H9 (cell line): ENCODE data around the gene RILP. TPM values are rescaled to one million over a fixed set of nuclear protein-coding genes. Genes with fewer than 3 reads are reported as not detected.

ENCODE experiments used
- DNase-seq: peaks from one replicate; pipeline ENCODE4 v3.0.0-alpha.2; 2017
- H2AFZ ChIP-seq: one replicate; pipeline ENCODE4 v1.6.1; 2013; ENCODE audit warnings: mild to moderate bottlenecking, low read length, control low read depth, moderate library complexity
- H2AK5ac ChIP-seq: 2 replicates; pipeline ENCODE4 v1.6.1; 2013; ENCODE audit warnings: low read length, control low read depth, mixed read lengths; ENCODE audit not compliant: insufficient read length
- H2BK120ac ChIP-seq: one replicate; pipeline ENCODE4 v1.6.1; 2013; ENCODE audit warnings: low read depth, mild to moderate bottlenecking, low read length, control low read depth, inconsistent platforms; ENCODE audit not compliant: poor library complexity, severe bottlenecking
- H2BK12ac ChIP-seq: 2 replicates; pipeline ENCODE4 v1.6.1; 2013; ENCODE audit warnings: low read length, control low read depth, mixed read lengths, low read depth; ENCODE audit not compliant: insufficient read length
- H2BK15ac ChIP-seq: 2 replicates; pipeline ENCODE4 v1.6.1; 2013; ENCODE audit warnings: low read depth, low read length, control low read depth
- H2BK20ac ChIP-seq: one replicate; pipeline ENCODE4 v1.6.1; 2013; ENCODE audit warnings: low read depth, mild to moderate bottlenecking, low read length, control low read depth, inconsistent platforms; ENCODE audit not compliant: poor library complexity, severe bottlenecking
- H2BK5ac ChIP-seq: 2 replicates; pipeline ENCODE4 v1.6.1; 2013; ENCODE audit warnings: low read length, control low read depth, mixed read lengths; ENCODE audit not compliant: insufficient read length
- H3K14ac ChIP-seq: 2 replicates; pipeline ENCODE4 v1.6.1; 2013; ENCODE audit warnings: low read length, control low read depth; ENCODE audit not compliant: insufficient read depth
- H3K18ac ChIP-seq: 2 replicates; pipeline ENCODE4 v1.6.1; 2013; ENCODE audit warnings: low read depth, mild to moderate bottlenecking, mixed read lengths, low read length, control low read depth; ENCODE audit not compliant: insufficient read length
- H3K23ac ChIP-seq: 2 replicates; pipeline ENCODE4 v1.6.1; 2013; ENCODE audit warnings: low read length, control low read depth, mixed read lengths, low read depth; ENCODE audit not compliant: insufficient read length
- H3K23me2 ChIP-seq: 2 replicates; pipeline ENCODE4 v1.6.1; 2013; ENCODE audit warnings: low read depth, mild to moderate bottlenecking, mixed read lengths, low read length, control low read depth; ENCODE audit not compliant: insufficient read length, poor library complexity, severe bottlenecking
- H3K27ac ChIP-seq: 2 replicates; pipeline ENCODE4 v1.5.1; 2013; ENCODE audit warnings: low read length, control low read depth, mixed read lengths, low read depth; ENCODE audit not compliant: insufficient read length
- H3K27me3 ChIP-seq: 2 replicates; pipeline ENCODE4 v1.6.1; 2013; ENCODE audit warnings: low read length, control low read depth, inconsistent platforms; ENCODE audit not compliant: insufficient read depth
- H3K4ac ChIP-seq: 2 replicates; pipeline ENCODE4 v1.6.1; 2013; ENCODE audit warnings: low read depth, mild to moderate bottlenecking, control low read depth, inconsistent platforms, low read length, moderate library complexity
- H3K4me1 ChIP-seq: 2 replicates; pipeline ENCODE4 v1.6.1; 2013; ENCODE audit warnings: low read length, control low read depth, inconsistent platforms; ENCODE audit not compliant: insufficient read depth
- H3K4me2 ChIP-seq: 2 replicates; pipeline ENCODE4 v1.6.1; 2013; ENCODE audit warnings: low read length, control low read depth, mixed read lengths; ENCODE audit not compliant: insufficient read length, insufficient read depth
- H3K56ac ChIP-seq: 2 replicates; pipeline ENCODE4 v1.6.1; 2013; ENCODE audit warnings: low read depth, mild to moderate bottlenecking, mixed read lengths, low read length, control low read depth; ENCODE audit not compliant: insufficient read length
- H3K79me1 ChIP-seq: 2 replicates; pipeline ENCODE4 v1.6.1; 2013; ENCODE audit warnings: low read depth, mild to moderate bottlenecking, moderate library complexity, low read length, control low read depth, inconsistent platforms; ENCODE audit not compliant: insufficient read depth, poor library complexity, severe bottlenecking
- H3K79me2 ChIP-seq: 2 replicates; pipeline ENCODE4 v1.6.1; 2013; ENCODE audit warnings: low read length, control low read depth, inconsistent platforms; ENCODE audit not compliant: insufficient read depth
- H3K9ac ChIP-seq: 2 replicates; pipeline ENCODE4 v1.6.1; 2013; ENCODE audit warnings: low read length, control low read depth, mixed read lengths; ENCODE audit not compliant: insufficient read length; ENCODE audit errors: extremely low read depth
- H3K9me3 ChIP-seq: one replicate; pipeline ENCODE4 v1.6.1; 2013; ENCODE audit warnings: low read depth, low read length, inconsistent platforms; ENCODE audit not compliant: control insufficient read depth
- H3T11ph ChIP-seq: one replicate; pipeline ENCODE4 v1.6.1; 2013; ENCODE audit warnings: mild to moderate bottlenecking, low read length, control low read depth, inconsistent platforms
- H4K20me1 ChIP-seq: one replicate; pipeline ENCODE4 v1.6.1; 2013; ENCODE audit not compliant: control insufficient read depth, insufficient read length, insufficient read depth
- H4K5ac ChIP-seq: 2 replicates; pipeline ENCODE4 v1.6.1; 2013; ENCODE audit warnings: low read depth, mild to moderate bottlenecking, mixed read lengths, low read length, control low read depth; ENCODE audit not compliant: insufficient read length
- H4K8ac ChIP-seq: replicated peaks from 2 replicates; pipeline ENCODE4 v1.6.1; 2013; ENCODE audit warnings: low read length, control low read depth, mixed read lengths, low read depth; ENCODE audit not compliant: insufficient read length
- H4K91ac ChIP-seq: 2 replicates; pipeline ENCODE4 v1.6.1; 2013; ENCODE audit warnings: low read depth, mild to moderate bottlenecking, moderate library complexity, mixed read lengths, low read length, control low read depth; ENCODE audit not compliant: insufficient read length
- H3K27ac Mint-ChIP-seq, 3 experiments: 2 replicates in 2 of 3; 3 replicates in 1 of 3; pipeline ENCODE4 v1.8.0; 2020 to 2021; ENCODE audit warnings: mixed read lengths in 3 of 3, mild to moderate bottlenecking in 1 of 3, moderate library complexity in 1 of 3
- H3K27me3 Mint-ChIP-seq: 2 replicates; pipeline ENCODE4 v1.8.0; 2021; ENCODE audit warnings: low read depth, mild to moderate bottlenecking, moderate library complexity, mixed read lengths
- H3K36me3 Mint-ChIP-seq, 3 experiments: 2 replicates in 2 of 3; 3 replicates in 1 of 3; pipeline ENCODE4 v1.8.0; 2020 to 2021; ENCODE audit warnings: low read depth in 3 of 3, mixed read lengths in 3 of 3; ENCODE audit not compliant: insufficient read depth in 1 of 3
- H3K4me1 Mint-ChIP-seq, 2 experiments: 2 replicates each; pipeline ENCODE4 v1.8.0; 2020; ENCODE audit warnings: mixed read lengths in 2 of 2
- H3K4me3 Mint-ChIP-seq, 2 experiments: 2 replicates in 1 of 2; 3 replicates in 1 of 2; pipeline ENCODE4 v1.8.0; 2020 to 2021; ENCODE audit warnings: mild to moderate bottlenecking in 2 of 2, mixed read lengths in 2 of 2, moderate library complexity in 1 of 2
- H3K9me3 Mint-ChIP-seq, 2 experiments: 2 replicates in 1 of 2; 3 replicates in 1 of 2; pipeline ENCODE4 v1.8.0; 2020; ENCODE audit warnings: mild to moderate bottlenecking in 2 of 2, mixed read lengths in 2 of 2, moderate library complexity in 1 of 2
- WGBS: extraction: QIAGEN DNeasy Blood & Tissue Kit; methylation state at CpG from one replicate; pipeline ENCODE4 v1.1.7; 2013; ENCODE audit warnings: missing lambda C conversion rate, low lambda C conversion rate, mixed read lengths; ENCODE audit not compliant: insufficient read length; ENCODE audit errors: extremely low coverage; 5-methylcytosine and 5-hydroxymethylcytosine counted together
- total RNA-seq: library from RNA; stranded (reverse); gene quantifications from 2 replicates; pipeline ENCODE4 v1.2.1, GENCODE V29; 2021
- TF ChIP-seq, protein P1 (sequence below): fragments of 200-600 bp; sonication (generic); conservative IDR thresholded peaks from 3 replicates; pipeline ENCODE4 v1.8.0; 2021; ENCODE audit warnings: antibody characterized with exemption, mild to moderate bottlenecking

Gene RILP
- total RNA-seq, 1 experiment from 2014 or later: 5.4 TPM

GRCh38 chr17:1620486-1620885, 29.2 kb downstream of the RILP start:
- Histone ChIP-seq H3K27me3 (no peaks in the 10 kb centered on the region), H3K9me3 (no peaks in the 10 kb centered on the region), H3K9ac (no peak overlapping the region), H2AK5ac (no peak overlapping the region), H2BK120ac (no peak overlapping the region), H2BK20ac (no peak overlapping the region), H3K4me2 (no peak overlapping the region), H3K23ac (no peak overlapping the region), H3K18ac (no peak overlapping the region), H4K20me1 (no peaks in the 10 kb centered on the region), H4K8ac (no peak overlapping the region), H4K5ac (no peak overlapping the region), H3K14ac (no peak overlapping the region; the same call in 1 of the 2 replicates), H3K4ac (no peak overlapping the region), H3T11ph (no peak overlapping the region), H4K91ac (no peak overlapping the region), H3K23me2 (no peaks in the 10 kb centered on the region), H3K27ac (no peak overlapping the region), H2BK5ac (no peak overlapping the region), H2BK15ac (no peak overlapping the region), H2AFZ (no peak overlapping the region), H3K56ac (no peak overlapping the region), H3K4me1 (no peaks in the 10 kb centered on the region), H3K79me2 (no peaks in the 10 kb centered on the region; the same call in 1 of the 2 replicates), H3K79me1 (no peaks in the 10 kb centered on the region), H2BK12ac (no peak overlapping the region)
- Mint-ChIP-seq H3K4me1 (peaks cover 8% of the 10 kb centered on the region in 2 experiments), H3K27me3 (no peaks in the 10 kb centered on the region), H3K9me3 (no peaks in the 10 kb centered on the region), H3K4me3 (no peak overlapping the region), H3K36me3 (peaks cover 2 to 8% (median 5%) of the 10 kb centered on the region in 3 experiments; a peak in 5 of 7 replicates), H3K27ac (no peak overlapping the region; a peak in 1 of 7 replicates)
- no peak for DNase-seq
- WGBS: no CpG with 5 or more reads among the region's 13 CpGs
- TF ChIP-seq, protein P1, sequence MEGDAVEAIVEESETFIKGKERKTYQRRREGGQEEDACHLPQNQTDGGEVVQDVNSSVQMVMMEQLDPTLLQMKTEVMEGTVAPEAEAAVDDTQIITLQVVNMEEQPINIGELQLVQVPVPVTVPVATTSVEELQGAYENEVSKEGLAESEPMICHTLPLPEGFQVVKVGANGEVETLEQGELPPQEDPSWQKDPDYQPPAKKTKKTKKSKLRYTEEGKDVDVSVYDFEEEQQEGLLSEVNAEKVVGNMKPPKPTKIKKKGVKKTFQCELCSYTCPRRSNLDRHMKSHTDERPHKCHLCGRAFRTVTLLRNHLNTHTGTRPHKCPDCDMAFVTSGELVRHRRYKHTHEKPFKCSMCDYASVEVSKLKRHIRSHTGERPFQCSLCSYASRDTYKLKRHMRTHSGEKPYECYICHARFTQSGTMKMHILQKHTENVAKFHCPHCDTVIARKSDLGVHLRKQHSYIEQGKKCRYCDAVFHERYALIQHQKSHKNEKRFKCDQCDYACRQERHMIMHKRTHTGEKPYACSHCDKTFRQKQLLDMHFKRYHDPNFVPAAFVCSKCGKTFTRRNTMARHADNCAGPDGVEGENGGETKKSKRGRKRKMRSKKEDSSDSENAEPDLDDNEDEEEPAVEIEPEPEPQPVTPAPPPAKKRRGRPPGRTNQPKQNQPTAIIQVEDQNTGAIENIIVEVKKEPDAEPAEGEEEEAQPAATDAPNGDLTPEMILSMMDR: no peak
